GM12891 (cell line): ENCODE data around the gene CENPU.

ENCODE experiments used
- PAX5 ChIP-seq: IDR thresholded peaks from 2 replicates; pipeline ENCODE4 v1.6.1; 2011; ENCODE audit warnings: low read length, moderate library complexity, mild to moderate bottlenecking; ENCODE audit not compliant: insufficient read depth, severe bottlenecking
- POLR2A ChIP-seq: IDR thresholded peaks from 2 replicates; pipeline ENCODE4 v1.6.1; 2011; ENCODE audit warnings: low read depth, low read length, control low read depth
- POLR2AphosphoS5 ChIP-seq: IDR thresholded peaks from 2 replicates; pipeline ENCODE4 v1.6.1; 2011; ENCODE audit warnings: low read depth, low read length, control low read depth
- POU2F2 ChIP-seq: IDR thresholded peaks from 2 replicates; pipeline ENCODE4 v1.6.1; 2011; ENCODE audit warnings: low read depth, mild to moderate bottlenecking, control low read depth, low read length, moderate library complexity
- TAF1 ChIP-seq: IDR thresholded peaks from 2 replicates; pipeline ENCODE4 v1.6.1; 2011; ENCODE audit warnings: low read depth, low read length, control low read depth

DNA sequence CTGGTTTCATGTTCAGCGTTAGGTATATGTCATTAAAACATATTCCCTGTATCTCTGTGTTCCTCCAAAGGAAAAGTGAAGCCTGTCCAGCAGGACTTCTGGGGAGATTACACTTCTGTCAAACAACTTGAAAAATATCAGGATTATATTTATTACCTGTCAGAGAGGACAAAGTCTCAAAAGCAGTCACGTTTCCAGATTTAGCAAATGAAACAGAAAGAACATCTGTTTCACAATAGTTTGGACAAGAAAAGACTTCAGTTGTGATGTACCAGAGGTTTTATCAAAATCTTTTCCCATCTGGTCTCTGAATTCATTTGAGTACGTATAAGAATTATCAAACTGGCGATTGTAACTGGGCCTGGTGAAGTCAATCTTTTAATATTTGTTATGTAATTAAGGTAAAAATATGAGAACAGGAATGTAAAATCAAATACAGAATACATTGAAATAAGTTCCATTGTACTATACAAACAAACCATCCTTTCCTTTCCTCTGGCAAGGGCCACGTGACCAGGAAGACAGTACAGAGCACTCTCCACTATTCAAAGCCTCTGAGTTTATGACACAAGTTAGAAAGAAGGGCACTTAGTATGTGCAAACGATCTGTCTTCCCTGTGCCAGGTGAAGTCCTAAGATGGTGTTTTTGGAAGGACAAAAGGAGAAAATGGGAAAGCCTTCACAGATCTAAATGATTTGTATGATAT, 87.8 kb downstream of the CENPU start:
- TF ChIP-seq TAF1 (no peak), POLR2A (no peak), POLR2AphosphoS5 (no peak), POU2F2 (no peak), PAX5 (no peak)
